WTC11 (cell line): ENCODE data around the gene PICK1.

Experiments used
- JUN ChIP-seq: sonication (generic); formaldehyde crosslinking; IDR thresholded peaks from 2 replicates; pipeline ENCODE4 v1.8.0; 2023; ENCODE audit warnings: mild to moderate bottlenecking, missing genetic modification reagents
- OVOL2 ChIP-seq: fragments of 250-450 bp; sonication (Bioruptor Pico); IDR thresholded peaks from 2 replicates; pipeline ENCODE4 v1.9.0; 2021; ENCODE audit warnings: mild to moderate bottlenecking, borderline replicate concordance
- TP53 ChIP-seq: sonication (generic); formaldehyde crosslinking; IDR thresholded peaks from 2 replicates; pipeline ENCODE4 v1.8.1; 2023; ENCODE audit warnings: mild to moderate bottlenecking, missing genetic modification reagents
- ZNF263 ChIP-seq: sonication (generic); formaldehyde crosslinking; IDR thresholded peaks from 2 replicates; pipeline ENCODE4 v1.8.1; 2022; ENCODE audit warnings: low read depth, mild to moderate bottlenecking, moderate library complexity, missing genetic modification reagents
- TF ChIP-seq, protein P1 (sequence below): sonication (generic); formaldehyde crosslinking; IDR thresholded peaks from 2 replicates; pipeline ENCODE4 v1.8.1; 2023; ENCODE audit warnings: mild to moderate bottlenecking, missing genetic modification reagents
- TF ChIP-seq, protein P2 (sequence below): sonication (generic); formaldehyde crosslinking; IDR thresholded peaks from 2 replicates; pipeline ENCODE4 v1.8.0; 2022; ENCODE audit warnings: missing genetic modification reagents
- TF ChIP-seq, protein P3 (sequence below): fragments of 200-600 bp; IDR thresholded peaks from 2 replicates; pipeline ENCODE4 v1.8.0; 2022; ENCODE audit warnings: antibody characterized with exemption
- TF ChIP-seq, protein P4 (sequence below): sonication (generic); formaldehyde crosslinking; IDR thresholded peaks from 2 replicates; pipeline ENCODE4 v1.8.1; 2023; ENCODE audit warnings: mild to moderate bottlenecking, moderate library complexity, missing genetic modification reagents
- TF ChIP-seq, protein P5 (sequence below): sonication (generic); formaldehyde crosslinking; IDR thresholded peaks from 2 replicates; pipeline ENCODE4 v1.8.1; 2023; ENCODE audit warnings: mild to moderate bottlenecking, missing genetic modification reagents, moderate library complexity
- TF ChIP-seq, protein P6 (sequence below): sonication (generic); formaldehyde crosslinking; IDR thresholded peaks from 2 replicates; pipeline ENCODE4 v1.8.0; 2023; ENCODE audit warnings: mild to moderate bottlenecking, missing genetic modification reagents
- TF ChIP-seq, protein P7 (sequence below): sonication (generic); formaldehyde crosslinking; IDR thresholded peaks from 2 replicates; pipeline ENCODE4 v1.8.1; 2023; ENCODE audit warnings: mild to moderate bottlenecking, missing genetic modification reagents
- TF ChIP-seq, protein P8 (sequence below): sonication (generic); formaldehyde crosslinking; IDR thresholded peaks from 2 replicates; pipeline ENCODE4 v1.8.0; 2022; ENCODE audit warnings: mild to moderate bottlenecking, missing genetic modification reagents

DNA sequence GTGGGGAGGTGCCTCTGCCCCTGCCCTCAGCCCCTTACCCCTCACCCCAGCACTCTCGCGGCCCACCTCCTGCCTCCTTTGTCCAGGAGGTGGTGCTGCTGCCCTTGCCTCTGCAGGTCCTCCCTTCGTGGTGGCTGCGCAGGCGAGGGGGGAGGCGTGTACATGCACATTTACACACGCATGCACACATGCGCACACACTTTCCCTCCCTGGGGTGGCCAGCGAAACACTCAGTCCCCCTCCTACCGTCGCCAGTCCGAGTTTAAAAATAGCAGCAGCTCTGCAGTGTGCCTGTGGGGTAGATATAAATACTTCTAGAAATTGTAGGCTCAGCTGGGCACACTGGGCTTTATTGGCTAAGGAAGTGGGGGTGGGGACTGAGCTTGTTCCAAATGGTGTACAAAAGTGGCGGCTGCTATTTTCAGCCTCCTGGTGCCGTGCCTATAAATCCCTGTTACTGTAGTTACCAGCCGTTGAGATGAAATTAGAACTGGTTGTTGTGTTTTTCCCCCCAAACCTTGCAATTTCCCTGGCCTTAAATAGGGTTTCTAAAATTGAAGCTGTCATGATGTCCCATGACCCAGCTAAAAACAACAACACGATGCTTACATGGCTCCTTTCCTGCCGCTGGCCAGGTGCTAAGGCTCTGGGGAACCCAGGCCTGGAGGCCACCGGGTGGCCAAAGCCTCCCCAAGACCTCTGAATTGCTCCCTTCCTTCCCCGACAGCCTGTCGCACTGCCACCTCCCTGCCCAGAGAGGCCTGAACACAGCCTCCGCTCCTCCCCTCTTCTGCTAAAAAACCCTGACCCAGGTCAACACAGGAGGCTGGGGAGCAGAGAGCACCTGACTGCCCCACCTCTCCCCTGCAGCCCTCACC is 12.4 kb downstream of the PICK1 start:
- TF ChIP-seq, protein P1, sequence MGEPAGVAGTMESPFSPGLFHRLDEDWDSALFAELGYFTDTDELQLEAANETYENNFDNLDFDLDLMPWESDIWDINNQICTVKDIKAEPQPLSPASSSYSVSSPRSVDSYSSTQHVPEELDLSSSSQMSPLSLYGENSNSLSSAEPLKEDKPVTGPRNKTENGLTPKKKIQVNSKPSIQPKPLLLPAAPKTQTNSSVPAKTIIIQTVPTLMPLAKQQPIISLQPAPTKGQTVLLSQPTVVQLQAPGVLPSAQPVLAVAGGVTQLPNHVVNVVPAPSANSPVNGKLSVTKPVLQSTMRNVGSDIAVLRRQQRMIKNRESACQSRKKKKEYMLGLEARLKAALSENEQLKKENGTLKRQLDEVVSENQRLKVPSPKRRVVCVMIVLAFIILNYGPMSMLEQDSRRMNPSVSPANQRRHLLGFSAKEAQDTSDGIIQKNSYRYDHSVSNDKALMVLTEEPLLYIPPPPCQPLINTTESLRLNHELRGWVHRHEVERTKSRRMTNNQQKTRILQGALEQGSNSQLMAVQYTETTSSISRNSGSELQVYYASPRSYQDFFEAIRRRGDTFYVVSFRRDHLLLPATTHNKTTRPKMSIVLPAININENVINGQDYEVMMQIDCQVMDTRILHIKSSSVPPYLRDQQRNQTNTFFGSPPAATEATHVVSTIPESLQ (CRISPR knock-in tag) = no peak
- TF ChIP-seq, protein P2, sequence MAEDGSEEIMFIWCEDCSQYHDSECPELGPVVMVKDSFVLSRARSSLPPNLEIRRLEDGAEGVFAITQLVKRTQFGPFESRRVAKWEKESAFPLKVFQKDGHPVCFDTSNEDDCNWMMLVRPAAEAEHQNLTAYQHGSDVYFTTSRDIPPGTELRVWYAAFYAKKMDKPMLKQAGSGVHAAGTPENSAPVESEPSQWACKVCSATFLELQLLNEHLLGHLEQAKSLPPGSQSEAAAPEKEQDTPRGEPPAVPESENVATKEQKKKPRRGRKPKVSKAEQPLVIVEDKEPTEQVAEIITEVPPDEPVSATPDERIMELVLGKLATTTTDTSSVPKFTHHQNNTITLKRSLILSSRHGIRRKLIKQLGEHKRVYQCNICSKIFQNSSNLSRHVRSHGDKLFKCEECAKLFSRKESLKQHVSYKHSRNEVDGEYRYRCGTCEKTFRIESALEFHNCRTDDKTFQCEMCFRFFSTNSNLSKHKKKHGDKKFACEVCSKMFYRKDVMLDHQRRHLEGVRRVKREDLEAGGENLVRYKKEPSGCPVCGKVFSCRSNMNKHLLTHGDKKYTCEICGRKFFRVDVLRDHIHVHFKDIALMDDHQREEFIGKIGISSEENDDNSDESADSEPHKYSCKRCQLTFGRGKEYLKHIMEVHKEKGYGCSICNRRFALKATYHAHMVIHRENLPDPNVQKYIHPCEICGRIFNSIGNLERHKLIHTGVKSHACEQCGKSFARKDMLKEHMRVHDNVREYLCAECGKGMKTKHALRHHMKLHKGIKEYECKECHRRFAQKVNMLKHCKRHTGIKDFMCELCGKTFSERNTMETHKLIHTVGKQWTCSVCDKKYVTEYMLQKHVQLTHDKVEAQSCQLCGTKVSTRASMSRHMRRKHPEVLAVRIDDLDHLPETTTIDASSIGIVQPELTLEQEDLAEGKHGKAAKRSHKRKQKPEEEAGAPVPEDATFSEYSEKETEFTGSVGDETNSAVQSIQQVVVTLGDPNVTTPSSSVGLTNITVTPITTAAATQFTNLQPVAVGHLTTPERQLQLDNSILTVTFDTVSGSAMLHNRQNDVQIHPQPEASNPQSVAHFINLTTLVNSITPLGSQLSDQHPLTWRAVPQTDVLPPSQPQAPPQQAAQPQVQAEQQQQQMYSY (CRISPR knock-in tag) = no peak
- TF ChIP-seq, protein P3, sequence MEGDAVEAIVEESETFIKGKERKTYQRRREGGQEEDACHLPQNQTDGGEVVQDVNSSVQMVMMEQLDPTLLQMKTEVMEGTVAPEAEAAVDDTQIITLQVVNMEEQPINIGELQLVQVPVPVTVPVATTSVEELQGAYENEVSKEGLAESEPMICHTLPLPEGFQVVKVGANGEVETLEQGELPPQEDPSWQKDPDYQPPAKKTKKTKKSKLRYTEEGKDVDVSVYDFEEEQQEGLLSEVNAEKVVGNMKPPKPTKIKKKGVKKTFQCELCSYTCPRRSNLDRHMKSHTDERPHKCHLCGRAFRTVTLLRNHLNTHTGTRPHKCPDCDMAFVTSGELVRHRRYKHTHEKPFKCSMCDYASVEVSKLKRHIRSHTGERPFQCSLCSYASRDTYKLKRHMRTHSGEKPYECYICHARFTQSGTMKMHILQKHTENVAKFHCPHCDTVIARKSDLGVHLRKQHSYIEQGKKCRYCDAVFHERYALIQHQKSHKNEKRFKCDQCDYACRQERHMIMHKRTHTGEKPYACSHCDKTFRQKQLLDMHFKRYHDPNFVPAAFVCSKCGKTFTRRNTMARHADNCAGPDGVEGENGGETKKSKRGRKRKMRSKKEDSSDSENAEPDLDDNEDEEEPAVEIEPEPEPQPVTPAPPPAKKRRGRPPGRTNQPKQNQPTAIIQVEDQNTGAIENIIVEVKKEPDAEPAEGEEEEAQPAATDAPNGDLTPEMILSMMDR = peak; percentile 25; the same call in 1 of the 2 replicates
- TF ChIP-seq, protein P4, sequence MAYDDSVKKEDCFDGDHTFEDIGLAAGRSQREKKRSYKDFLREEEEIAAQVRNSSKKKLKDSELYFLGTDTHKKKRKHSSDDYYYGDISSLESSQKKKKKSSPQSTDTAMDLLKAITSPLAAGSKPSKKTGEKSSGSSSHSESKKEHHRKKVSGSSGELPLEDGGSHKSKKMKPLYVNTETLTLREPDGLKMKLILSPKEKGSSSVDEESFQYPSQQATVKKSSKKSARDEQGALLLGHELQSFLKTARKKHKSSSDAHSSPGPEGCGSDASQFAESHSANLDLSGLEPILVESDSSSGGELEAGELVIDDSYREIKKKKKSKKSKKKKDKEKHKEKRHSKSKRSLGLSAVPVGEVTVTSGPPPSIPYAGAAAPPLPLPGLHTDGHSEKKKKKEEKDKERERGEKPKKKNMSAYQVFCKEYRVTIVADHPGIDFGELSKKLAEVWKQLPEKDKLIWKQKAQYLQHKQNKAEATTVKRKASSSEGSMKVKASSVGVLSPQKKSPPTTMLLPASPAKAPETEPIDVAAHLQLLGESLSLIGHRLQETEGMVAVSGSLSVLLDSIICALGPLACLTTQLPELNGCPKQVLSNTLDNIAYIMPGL (CRISPR knock-in tag) = no peak
- TF ChIP-seq OVOL2 (CRISPR knock-in tag) = no peak
- TF ChIP-seq, protein P5, sequence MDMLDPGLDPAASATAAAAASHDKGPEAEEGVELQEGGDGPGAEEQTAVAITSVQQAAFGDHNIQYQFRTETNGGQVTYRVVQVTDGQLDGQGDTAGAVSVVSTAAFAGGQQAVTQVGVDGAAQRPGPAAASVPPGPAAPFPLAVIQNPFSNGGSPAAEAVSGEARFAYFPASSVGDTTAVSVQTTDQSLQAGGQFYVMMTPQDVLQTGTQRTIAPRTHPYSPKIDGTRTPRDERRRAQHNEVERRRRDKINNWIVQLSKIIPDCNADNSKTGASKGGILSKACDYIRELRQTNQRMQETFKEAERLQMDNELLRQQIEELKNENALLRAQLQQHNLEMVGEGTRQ (CRISPR knock-in tag) = no peak
- TF ChIP-seq, protein P6, sequence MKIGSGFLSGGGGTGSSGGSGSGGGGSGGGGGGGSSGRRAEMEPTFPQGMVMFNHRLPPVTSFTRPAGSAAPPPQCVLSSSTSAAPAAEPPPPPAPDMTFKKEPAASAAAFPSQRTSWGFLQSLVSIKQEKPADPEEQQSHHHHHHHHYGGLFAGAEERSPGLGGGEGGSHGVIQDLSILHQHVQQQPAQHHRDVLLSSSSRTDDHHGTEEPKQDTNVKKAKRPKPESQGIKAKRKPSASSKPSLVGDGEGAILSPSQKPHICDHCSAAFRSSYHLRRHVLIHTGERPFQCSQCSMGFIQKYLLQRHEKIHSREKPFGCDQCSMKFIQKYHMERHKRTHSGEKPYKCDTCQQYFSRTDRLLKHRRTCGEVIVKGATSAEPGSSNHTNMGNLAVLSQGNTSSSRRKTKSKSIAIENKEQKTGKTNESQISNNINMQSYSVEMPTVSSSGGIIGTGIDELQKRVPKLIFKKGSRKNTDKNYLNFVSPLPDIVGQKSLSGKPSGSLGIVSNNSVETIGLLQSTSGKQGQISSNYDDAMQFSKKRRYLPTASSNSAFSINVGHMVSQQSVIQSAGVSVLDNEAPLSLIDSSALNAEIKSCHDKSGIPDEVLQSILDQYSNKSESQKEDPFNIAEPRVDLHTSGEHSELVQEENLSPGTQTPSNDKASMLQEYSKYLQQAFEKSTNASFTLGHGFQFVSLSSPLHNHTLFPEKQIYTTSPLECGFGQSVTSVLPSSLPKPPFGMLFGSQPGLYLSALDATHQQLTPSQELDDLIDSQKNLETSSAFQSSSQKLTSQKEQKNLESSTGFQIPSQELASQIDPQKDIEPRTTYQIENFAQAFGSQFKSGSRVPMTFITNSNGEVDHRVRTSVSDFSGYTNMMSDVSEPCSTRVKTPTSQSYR (CRISPR knock-in tag) = no peak
- TF ChIP-seq, protein P7, sequence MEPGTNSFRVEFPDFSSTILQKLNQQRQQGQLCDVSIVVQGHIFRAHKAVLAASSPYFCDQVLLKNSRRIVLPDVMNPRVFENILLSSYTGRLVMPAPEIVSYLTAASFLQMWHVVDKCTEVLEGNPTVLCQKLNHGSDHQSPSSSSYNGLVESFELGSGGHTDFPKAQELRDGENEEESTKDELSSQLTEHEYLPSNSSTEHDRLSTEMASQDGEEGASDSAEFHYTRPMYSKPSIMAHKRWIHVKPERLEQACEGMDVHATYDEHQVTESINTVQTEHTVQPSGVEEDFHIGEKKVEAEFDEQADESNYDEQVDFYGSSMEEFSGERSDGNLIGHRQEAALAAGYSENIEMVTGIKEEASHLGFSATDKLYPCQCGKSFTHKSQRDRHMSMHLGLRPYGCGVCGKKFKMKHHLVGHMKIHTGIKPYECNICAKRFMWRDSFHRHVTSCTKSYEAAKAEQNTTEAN (CRISPR knock-in tag) = no peak
- TF ChIP-seq, protein P8, sequence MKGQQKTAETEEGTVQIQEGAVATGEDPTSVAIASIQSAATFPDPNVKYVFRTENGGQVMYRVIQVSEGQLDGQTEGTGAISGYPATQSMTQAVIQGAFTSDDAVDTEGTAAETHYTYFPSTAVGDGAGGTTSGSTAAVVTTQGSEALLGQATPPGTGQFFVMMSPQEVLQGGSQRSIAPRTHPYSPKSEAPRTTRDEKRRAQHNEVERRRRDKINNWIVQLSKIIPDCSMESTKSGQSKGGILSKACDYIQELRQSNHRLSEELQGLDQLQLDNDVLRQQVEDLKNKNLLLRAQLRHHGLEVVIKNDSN = no peak
- TF ChIP-seq TP53 = no peak
- no peak for TF ChIP-seq ZNF263
- no peak for TF ChIP-seq JUN (CRISPR knock-in tag)
